Measurements from ENCODE around the gene GART. TPM values are rescaled to one million over a fixed set of nuclear protein-coding genes. Genes with fewer than 3 reads are reported as not detected.

GART gene
- total RNA-seq, 1 experiment from 2014 or later = 240 TPM

DNA sequence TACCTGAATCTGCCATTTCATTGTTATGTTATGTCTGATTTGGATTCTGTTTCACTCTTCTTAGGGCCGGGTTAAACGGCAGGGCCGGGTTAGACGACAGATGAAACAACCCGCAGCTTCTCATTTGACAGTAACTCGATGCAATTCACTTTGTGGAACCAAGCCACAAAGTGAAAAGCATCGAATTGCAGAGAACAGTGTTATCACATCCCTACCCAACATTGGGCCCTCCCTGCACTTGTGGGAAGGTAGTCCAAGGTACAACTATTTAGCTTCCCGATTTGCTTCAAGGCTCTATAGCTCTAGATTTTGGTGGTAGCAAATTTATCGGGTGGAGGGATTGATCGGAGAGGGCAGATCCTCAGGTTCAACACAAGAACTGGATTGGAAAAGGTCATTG is 17.9 kb upstream of the GART start:
- H3K27me3 Mint-ChIP-seq (ENCODE audit: insufficient read depth, unreplicated experiment) = no peaks in the 10 kb centered on the region
- peaks cover 6% of the 10 kb centered on the region for H3K9me3 Mint-ChIP-seq (ENCODE audit: unreplicated experiment)
- no peak overlapping the region for H3K4me3 Mint-ChIP-seq (ENCODE audit: unreplicated experiment)
- intact Hi-C loops (cut with micrococcal nuclease) = no loop called here
- CTCF ChIA-PET = interaction anchor here (1.1 kb wide), 1 partner anchor 14 kb away, joined by 10 read pairs; no protein-coding TSS in a partner anchor
- BruUV-seq (replicated peaks) = no TSS peak
- DNase-seq (ENCODE audit: unreplicated experiment) = no peak
- TF ChIP-seq CTCF (IDR thresholded peaks at IDR 0.05; ENCODE audit: unreplicated experiment) = no peak
- H3K36me3 Mint-ChIP-seq (ENCODE audit: insufficient read depth, unreplicated experiment) = peaks cover 89% of the 10 kb centered on the region
- peaks cover 19% of the 10 kb centered on the region for H3K4me1 Mint-ChIP-seq (ENCODE audit: insufficient read depth, unreplicated experiment)
- H3K27ac Mint-ChIP-seq (ENCODE audit: low read depth, unreplicated experiment) = no peak overlapping the region
- POLR2A ChIA-PET = interaction anchor here (0.7 to 9.2 kb wide), 2 partner anchors 16 to 18 kb away, joined by 3 to 89 read pairs; partner anchors contain the start of genes GART and SON

GRCh38 chr21:33558777-33559421 is 17.0 kb upstream of the GART start:
- DNase-seq (ENCODE audit: unreplicated experiment) = no peak
- Mint-ChIP-seq H3K27me3 (ENCODE audit: insufficient read depth, unreplicated experiment) (no peaks in the 10 kb centered on the region), H3K4me1 (ENCODE audit: insufficient read depth, unreplicated experiment) (peaks cover 24% of the 10 kb centered on the region), H3K9me3 (ENCODE audit: unreplicated experiment) (peaks cover 6% of the 10 kb centered on the region), H3K4me3 (ENCODE audit: unreplicated experiment) (no peak overlapping the region), H3K27ac (ENCODE audit: low read depth, unreplicated experiment) (no peak overlapping the region), H3K36me3 (ENCODE audit: insufficient read depth, unreplicated experiment) (peaks cover 90% of the 10 kb centered on the region)
- BruUV-seq (replicated peaks) = no TSS peak
- intact Hi-C loops (cut with micrococcal nuclease) = no loop called here
- ChIA-PET CTCF (interaction anchor here (0.8 to 1.1 kb wide), 2 partner anchors 15 to 47 kb away, joined by 5 to 10 read pairs; no protein-coding TSS in a partner anchor), POLR2A (interaction anchor here (9.2 kb wide), 1 partner anchor 15 kb away, joined by 89 read pairs; the partner anchor contains the start of genes GART and SON)
- no peak for TF ChIP-seq CTCF (IDR thresholded peaks at IDR 0.05; ENCODE audit: unreplicated experiment)

- no peak overlapping the region for H3K4me3 Mint-ChIP-seq (ENCODE audit: unreplicated experiment)
- DNase-seq (ENCODE audit: unreplicated experiment) = no peak
- no peak overlapping the region for H3K27ac Mint-ChIP-seq (ENCODE audit: low read depth, unreplicated experiment)
- H3K4me1 Mint-ChIP-seq (ENCODE audit: insufficient read depth, unreplicated experiment) = peaks cover 24% of the 10 kb centered on the region
- H3K27me3 Mint-ChIP-seq (ENCODE audit: insufficient read depth, unreplicated experiment) = no peaks in the 10 kb centered on the region
- BruUV-seq (replicated peaks) = no TSS peak
- intact Hi-C loops (cut with micrococcal nuclease) = no loop called here
- no peak for TF ChIP-seq CTCF (IDR thresholded peaks at IDR 0.05; ENCODE audit: unreplicated experiment)
- ChIA-PET POLR2A (interaction anchor here (1.0 to 9.2 kb wide), 6 partner anchors 8 to 78 kb away, joined by 3 to 89 read pairs (median 4); partner anchors contain the start of genes DONSON, GART, SON and TMEM50B), CTCF (interaction anchor here (0.7 to 1.4 kb wide), 3 partner anchors 8 to 18 kb away, joined by 3 read pairs; no protein-coding TSS in a partner anchor)
- peaks cover 94% of the 10 kb centered on the region for H3K36me3 Mint-ChIP-seq (ENCODE audit: insufficient read depth, unreplicated experiment)
- H3K9me3 Mint-ChIP-seq (ENCODE audit: unreplicated experiment) = peaks cover 6% of the 10 kb centered on the region
Measured at GRCh38 chr21:33557447-33557846, 15.5 kb upstream of the GART start.

- no peaks in the 10 kb centered on the region for H3K27me3 Mint-ChIP-seq (ENCODE audit: insufficient read depth, unreplicated experiment)
Measured at GRCh38 chr21:33554982-33555344, 13.0 kb upstream of the GART start.

More at GRCh38 chr21:33554982-33555344, 13.0 kb upstream of the GART start:
- POLR2A ChIA-PET = interaction anchor here (0.6 to 9.2 kb wide), 4 partner anchors 9 to 247 kb away, joined by 3 to 89 read pairs (median 4); partner anchors contain the start of genes DONSON, GART and SON
- Mint-ChIP-seq H3K9me3 (ENCODE audit: unreplicated experiment) (peaks cover 6% of the 10 kb centered on the region), H3K36me3 (ENCODE audit: insufficient read depth, unreplicated experiment) (peaks cover 100% of the 10 kb centered on the region), H3K4me1 (ENCODE audit: insufficient read depth, unreplicated experiment) (peaks cover 24% of the 10 kb centered on the region), H3K27ac (ENCODE audit: low read depth, unreplicated experiment) (no peak overlapping the region), H3K4me3 (ENCODE audit: unreplicated experiment) (no peak overlapping the region)
- DNase-seq (ENCODE audit: unreplicated experiment) = no peak
- intact Hi-C loops (cut with micrococcal nuclease) = no loop called here
- no TSS peak for BruUV-seq (replicated peaks)
- CTCF ChIA-PET = interaction anchor here (1.3 kb wide), 1 partner anchor 10 kb away, joined by 3 read pairs; no protein-coding TSS in a partner anchor
- TF ChIP-seq CTCF (IDR thresholded peaks at IDR 0.05; ENCODE audit: unreplicated experiment) = no peak
